GM12878 (cell line): ENCODE data around the gene OVCA2.

Experiments used
- CTCF ChIP-seq, 3 experiments: IDR thresholded peaks in 2 of 3; conservative IDR thresholded peaks in 1 of 3; 2 replicates each; pipeline ENCODE4 v1.5.1; 2011; ENCODE audit warnings: low read depth in 3 of 3, low read length in 3 of 3, mild to moderate bottlenecking in 3 of 3, control low read depth in 2 of 3, moderate library complexity in 2 of 3, inconsistent platforms in 1 of 3, mixed read lengths in 1 of 3; ENCODE audit not compliant: control insufficient read depth in 2 of 3, insufficient read depth in 1 of 3; ENCODE audit errors: extremely low read depth in 1 of 3
- KDM1A ChIP-seq: fragments of 200-600 bp; sonication (generic); IDR thresholded peaks from 2 replicates; pipeline ENCODE4 v1.6.1; 2016; ENCODE audit warnings: borderline replicate concordance
- NR2C2 ChIP-seq: IDR thresholded peaks from 2 replicates; pipeline ENCODE4 v1.6.1; 2011; ENCODE audit warnings: borderline replicate concordance, low read depth; ENCODE audit not compliant: control insufficient read depth, insufficient read length
- YBX1 ChIP-seq: fragments of 450-650 bp; IDR thresholded peaks from 2 replicates; pipeline ENCODE4 v1.6.1; 2016; ENCODE audit warnings: antibody characterized with exemption

GRCh38 chr17:2015314-2015713, 26.5 kb upstream of the OVCA2 start:
- no peak for TF ChIP-seq CTCF (IDR thresholded peaks at IDR 0.05 in 2 of 3, conservative IDR thresholded peaks at IDR 0.05 in 1 of 3; ENCODE audit: control insufficient read depth in 2 of 3, extremely low read depth in 1 of 3, insufficient read depth in 1 of 3, low read depth in 3 of 3, low read length in 3 of 3)
- TF ChIP-seq NR2C2 = no peak
- TF ChIP-seq KDM1A = no peak
- TF ChIP-seq YBX1 = no peak
